Right lobe of liver (tissue), 6 donors: ENCODE data around the gene RCOR1. TPM values are rescaled to one million over a fixed set of nuclear protein-coding genes. Genes with fewer than 3 reads are reported as not detected.
"Not testable (repeated sequence)": the region's sequence is repeated elsewhere in the genome, so short reads cannot be mapped to it uniquely, and the experiment has no call there.

Experiments used
- ATAC-seq, 4 donors: fragments of 200-7000 bp; cut with Tn5 transposase; one replicate each; pipeline ENCODE4 v1.9.1; 2020; ENCODE audit warnings: mild to moderate bottlenecking in 4 of 4, moderate library complexity in 4 of 4
- DNase-seq, 3 donors: peaks; one replicate each; pipeline ENCODE4 v3.0.0-alpha.2; 2020
- H3K27ac ChIP-seq, 3 donors: fragments of 200-600 bp; one replicate each; pipeline ENCODE4 v1.8.0; 2022
- H3K27me3 ChIP-seq, 2 donors: fragments of 200-600 bp; one replicate each; pipeline ENCODE4 v1.8.0; 2022
- H3K36me3 ChIP-seq, 4 donors: fragments of 200-600 bp; sonication (generic) in 1 of 4; one replicate each; pipeline versions ENCODE4 v1.5.1 to v1.8.0; 2017 to 2022; ENCODE audit warnings: control low read depth in 1 of 4
- H3K4me1 ChIP-seq, 4 donors: fragments of 200-600 bp; sonication (generic) in 1 of 4; one replicate each; pipeline versions ENCODE4 v1.5.1 to v1.8.0; 2017 to 2022; ENCODE audit warnings: control low read depth in 1 of 4
- H3K4me3 ChIP-seq, 3 donors: fragments of 200-600 bp; one replicate each; pipeline ENCODE4 v1.8.0; 2022
- H3K9me3 ChIP-seq, 4 donors: fragments of 200-600 bp; sonication (generic) in 1 of 4; one replicate each; pipeline versions ENCODE4 v1.5.1 to v1.8.0; 2017 to 2022; ENCODE audit warnings: control low read depth in 1 of 4
- CTCF ChIP-seq, 4 donors: fragments of 200-600 bp in 3 of 4; fragments of 450-650 bp in 1 of 4; IDR thresholded peaks; one replicate each; pipeline versions ENCODE4 v1.5.1 to v1.8.0; 2016 to 2022; ENCODE audit warnings: antibody characterized with exemption in 4 of 4, mild to moderate bottlenecking in 2 of 4
- POLR2A ChIP-seq: fragments of 450-650 bp; IDR thresholded peaks from one replicate; pipeline ENCODE4 v1.6.1; 2017; ENCODE audit warnings: antibody characterized with exemption, mild to moderate bottlenecking
- WGBS: methylation state at CpG from one replicate; pipeline ENCODE4 v1.1.6; 2018; ENCODE audit warnings: low coverage, low lambda C conversion rate; ENCODE audit not compliant: insufficient coverage; ENCODE audit errors: missing lambda C conversion rate; 5-methylcytosine and 5-hydroxymethylcytosine counted together
- intact Hi-C, 2 donors: fragments of 100-400 bp; cut with DNase I; formaldehyde crosslinking; loops; one replicate each; pipeline versions ENCODE4 v1.11.2 to v1.14.1; 2022
- total RNA-seq, 6 experiments: library from RNA; depleted of rRNA in 2 of 6; stranded (reverse); fragments of >200 nt in 2 of 6; fragmentation: NEBNext Ultra II Directional in 3 of 6; extraction: Animal tissue kit (Norgen Biotek cat#: 25700) in 3 of 6; gene quantifications; one replicate each; pipeline versions ENCODE4 v1.1.0 to v1.2.4, GENCODE V29; 2016 to 2023
- donor health status: DM: no; HTN: yes; CAD: no.
- donor health status: DM: no; HTN: no; CAD: no.
- donor health status: DM: no; HTN: no; CAD: no.
- donor health status: DM: no; HTN: yes; CAD: no.
- donor health status: DM: no; HTN: yes; CAD: no.

Gene RCOR1
- total RNA-seq, 6 experiments from 2014 or later, result 7.5 to 14.1 (median 8.7) TPM

- ATAC-seq, result peak in 2 of 4 donors; percentile 17 to 27
Observed at GRCh38 chr14:102760496-102761193, 168.2 kb downstream of the RCOR1 start.

GRCh38 chr14:102761206-102761605 is 168.8 kb downstream of the RCOR1 start:
- intact Hi-C loops, result no loop called here
- no peaks in the 10 kb centered on the region for H3K9me3 ChIP-seq
- no peak for TF ChIP-seq CTCF (IDR thresholded peaks at IDR 0.05)
- no peak for TF ChIP-seq POLR2A
- H3K36me3 ChIP-seq, result no peaks in the 10 kb centered on the region
- no peak overlapping the region for H3K4me3 ChIP-seq
- no peaks in the 10 kb centered on the region for H3K27me3 ChIP-seq
- H3K4me1 ChIP-seq, result no peaks in the 10 kb centered on the region
- H3K27ac ChIP-seq, result no peak overlapping the region
- DNase-seq (no peak), ATAC-seq (no peak)
- 40% methylated on average over 2 of the region's 15 CpGs for WGBS

More at GRCh38 chr14:102760496-102761193, 168.2 kb downstream of the RCOR1 start:
- Histone ChIP-seq H3K36me3 (no peaks in the 10 kb centered on the region), H3K4me1 (no peaks in the 10 kb centered on the region), H3K9me3 (no peaks in the 10 kb centered on the region), H3K4me3 (no peak overlapping the region), H3K27ac (no peak overlapping the region), H3K27me3 (no peaks in the 10 kb centered on the region)
- no peak for DNase-seq
- TF ChIP-seq CTCF (IDR thresholded peaks at IDR 0.05), result no peak
- 61% methylated on average over 5 of the region's 21 CpGs for WGBS
- intact Hi-C loops, result no loop called here

GRCh38 chr14:102764220-102764671 is 171.8 kb downstream of the RCOR1 start:
- no peak overlapping the region for H3K27ac ChIP-seq
- no peaks in the 10 kb centered on the region for H3K36me3 ChIP-seq
- TF ChIP-seq POLR2A (no peak), CTCF (IDR thresholded peaks at IDR 0.05) (no peak)
- 59% methylated on average over 8 of the region's 11 CpGs for WGBS
- no peak for DNase-seq
- H3K4me3 ChIP-seq, result no peak overlapping the region
- intact Hi-C loops, result no loop called here
- H3K9me3 ChIP-seq, result no peaks in the 10 kb centered on the region
- H3K27me3 ChIP-seq, result no peaks in the 10 kb centered on the region
- H3K4me1 ChIP-seq, result peaks cover 0 to 4% (median 0%) of the 10 kb centered on the region in 4 donors
- peak in 2 of 4 donors; percentile 12 to 21 for ATAC-seq

GRCh38 chr14:102765770-102766169 is 173.3 kb downstream of the RCOR1 start:
- DNase-seq, intact Hi-C loops, ATAC-seq: not testable (repeated sequence)

GRCh38 chr14:102768223-102769048 is 176.0 kb downstream of the RCOR1 start:
- peaks cover 0 to 4% (median 0%) of the 10 kb centered on the region in 4 donors for H3K4me1 ChIP-seq
- H3K27me3 ChIP-seq, result no peaks in the 10 kb centered on the region
- TF ChIP-seq POLR2A (no peak), CTCF (IDR thresholded peaks at IDR 0.05) (no peak)
- H3K9me3 ChIP-seq, result no peaks in the 10 kb centered on the region
- DNase-seq (no peak), ATAC-seq (peak; percentile 39 to 79 (median 62))
- no peaks in the 10 kb centered on the region for H3K36me3 ChIP-seq
- 88% methylated on average over 6 of the region's 19 CpGs for WGBS
- H3K4me3 ChIP-seq, result no peak overlapping the region
- intact Hi-C loops, result no loop called here
- H3K27ac ChIP-seq, result no peak overlapping the region

More at GRCh38 chr14:102765770-102766169, 173.3 kb downstream of the RCOR1 start:
- not testable (repeated sequence) for H3K9me3 ChIP-seq, H3K27ac ChIP-seq, H3K4me3 ChIP-seq, H3K4me1 ChIP-seq, H3K36me3 ChIP-seq, H3K27me3 ChIP-seq
- WGBS, result 86% methylated on average over 4 of the region's 8 CpGs
